Neural cell (in vitro differentiated cells): ENCODE results near the gene LRRC19.

ENCODE experiments used
- CTCF ChIP-seq: fragments of 450-650 bp; IDR thresholded peaks from 2 replicates; pipeline ENCODE4 v1.5.1; 2014; ENCODE audit warnings: antibody characterized with exemption, mild to moderate bottlenecking, moderate library complexity; ENCODE audit not compliant: poor library complexity, severe bottlenecking
- EP300 ChIP-seq: fragments of 450-650 bp; conservative IDR thresholded peaks from 2 replicates; pipeline ENCODE4 v1.6.1; 2014; ENCODE audit warnings: antibody characterized with exemption, mild to moderate bottlenecking, moderate library complexity; ENCODE audit not compliant: poor library complexity, severe bottlenecking
- EZH2 ChIP-seq: fragments of 200-600, 300-800 bp; shearing (Covaris generic), sonication (generic); IDR thresholded peaks from 2 replicates; pipeline ENCODE4 v1.6.1; 2014; ENCODE audit warnings: antibody characterized with exemption, low read length, borderline replicate concordance, mild to moderate bottlenecking; ENCODE audit not compliant: insufficient read depth, poor library complexity, severe bottlenecking
- POLR2AphosphoS5 ChIP-seq: IDR thresholded peaks from 2 replicates; pipeline ENCODE4 v1.6.1; 2012
- RAD21 ChIP-seq: fragments of 450-650 bp; conservative IDR thresholded peaks from 2 replicates; pipeline ENCODE4 v1.6.1; 2014; ENCODE audit warnings: antibody characterized with exemption, mild to moderate bottlenecking, moderate library complexity
- REST ChIP-seq: IDR thresholded peaks from 2 replicates; pipeline ENCODE4 v1.6.1; 2012; ENCODE audit warnings: borderline replicate concordance
- SMC3 ChIP-seq: fragments of 450-650 bp; conservative IDR thresholded peaks from 2 replicates; pipeline ENCODE4 v1.6.1; 2014; ENCODE audit warnings: antibody characterized with exemption, mild to moderate bottlenecking, moderate library complexity; ENCODE audit not compliant: poor library complexity
- TAF1 ChIP-seq: IDR thresholded peaks from 2 replicates; pipeline ENCODE4 v1.6.1; 2012; ENCODE audit warnings: low read depth

GRCh38 chr9:27041746-27042145 is 36.3 kb upstream of the LRRC19 start:
- TF ChIP-seq EZH2 (no peak), SMC3 (no peak), CTCF (no peak), EP300 (no peak), TAF1 (no peak), REST (no peak), RAD21 (no peak), POLR2AphosphoS5 (no peak)
